ENCODE measurements around the gene GAL3ST1.
"Not testable (repeated sequence)": the region's sequence is repeated elsewhere in the genome, so short reads cannot be mapped to it uniquely, and the experiment has no call there.

The GAL3ST1 gene

DNA sequence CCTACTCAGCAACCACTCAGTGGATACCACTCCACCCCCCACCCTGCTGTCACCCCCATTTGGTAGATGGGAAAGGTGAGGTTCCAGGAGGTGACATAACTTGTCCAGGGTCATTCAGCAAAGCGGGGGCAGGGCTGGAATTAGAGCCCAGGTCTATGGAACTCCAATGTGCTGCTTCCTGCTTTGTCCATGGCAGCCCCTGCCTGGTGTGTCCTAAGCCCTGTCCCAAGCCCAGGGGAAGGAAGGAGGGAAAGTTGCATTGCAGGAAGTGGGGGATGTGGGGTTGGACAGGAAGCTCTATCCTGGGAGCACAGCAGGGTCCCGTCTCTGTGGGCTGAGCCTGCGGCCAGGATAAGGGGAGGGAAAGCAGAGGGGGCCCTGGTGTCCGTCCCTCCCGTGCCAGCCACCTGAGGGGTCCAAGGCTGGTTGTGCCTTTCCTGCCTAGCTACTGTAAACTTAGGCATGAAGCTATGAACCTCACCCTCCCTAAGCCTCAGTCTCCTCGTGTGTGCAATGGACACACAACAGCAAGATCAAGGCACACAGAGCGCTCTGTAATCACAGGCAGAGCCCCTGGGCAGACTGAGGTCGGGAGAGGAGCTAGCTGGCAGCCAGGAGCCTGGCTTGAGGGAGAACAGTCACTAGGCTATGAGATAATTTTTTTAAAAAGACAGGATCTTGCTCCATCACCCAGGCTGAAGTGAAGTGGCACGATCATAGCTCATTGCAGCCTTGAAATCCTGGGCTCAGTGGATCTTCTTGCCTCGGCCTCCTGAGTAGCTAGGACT lies 12.9 kb downstream of the GAL3ST1 start:
- in situ Hi-C loops (cut with HindIII; ENCODE audit: low sequenced_read_pairs) = no loop called here
- H3K4me3 ChIP-seq (ENCODE audit: low read depth, low read length) = no peak overlapping the region
- TF ChIP-seq, protein P1, sequence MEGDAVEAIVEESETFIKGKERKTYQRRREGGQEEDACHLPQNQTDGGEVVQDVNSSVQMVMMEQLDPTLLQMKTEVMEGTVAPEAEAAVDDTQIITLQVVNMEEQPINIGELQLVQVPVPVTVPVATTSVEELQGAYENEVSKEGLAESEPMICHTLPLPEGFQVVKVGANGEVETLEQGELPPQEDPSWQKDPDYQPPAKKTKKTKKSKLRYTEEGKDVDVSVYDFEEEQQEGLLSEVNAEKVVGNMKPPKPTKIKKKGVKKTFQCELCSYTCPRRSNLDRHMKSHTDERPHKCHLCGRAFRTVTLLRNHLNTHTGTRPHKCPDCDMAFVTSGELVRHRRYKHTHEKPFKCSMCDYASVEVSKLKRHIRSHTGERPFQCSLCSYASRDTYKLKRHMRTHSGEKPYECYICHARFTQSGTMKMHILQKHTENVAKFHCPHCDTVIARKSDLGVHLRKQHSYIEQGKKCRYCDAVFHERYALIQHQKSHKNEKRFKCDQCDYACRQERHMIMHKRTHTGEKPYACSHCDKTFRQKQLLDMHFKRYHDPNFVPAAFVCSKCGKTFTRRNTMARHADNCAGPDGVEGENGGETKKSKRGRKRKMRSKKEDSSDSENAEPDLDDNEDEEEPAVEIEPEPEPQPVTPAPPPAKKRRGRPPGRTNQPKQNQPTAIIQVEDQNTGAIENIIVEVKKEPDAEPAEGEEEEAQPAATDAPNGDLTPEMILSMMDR (IDR thresholded peaks at IDR 0.05; ENCODE audit: low read depth, low read length) = no peak
- no peak for DNase-seq (ENCODE audit: low read depth, low spot score)

DNA sequence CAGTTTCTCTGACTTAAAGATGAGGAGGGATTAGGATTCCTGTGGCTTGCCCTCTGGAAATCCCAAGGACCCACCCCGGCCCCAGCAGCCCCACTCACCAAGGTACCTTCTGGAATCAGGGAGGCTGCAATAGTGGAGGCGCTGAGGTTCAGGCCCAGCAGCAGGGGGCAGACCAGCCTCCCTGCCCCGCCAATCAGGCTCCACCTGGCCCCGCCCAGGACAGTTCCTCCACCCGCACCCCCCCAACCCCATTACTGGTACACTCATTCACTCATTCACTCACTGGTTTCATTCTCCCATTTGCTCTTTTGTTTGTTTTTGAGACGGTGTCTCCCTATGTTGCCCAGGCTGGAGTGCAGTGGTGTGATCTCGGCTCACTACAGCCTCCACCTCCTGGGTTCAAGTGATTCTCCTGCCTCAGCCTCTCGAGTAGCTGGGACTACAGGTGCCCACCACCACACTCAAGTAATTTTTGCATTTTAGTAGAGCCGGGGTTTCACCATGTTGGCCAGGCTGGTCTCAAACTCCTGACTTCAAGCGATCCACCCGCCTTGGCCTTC lies 13.7 kb downstream of the GAL3ST1 start:
- in situ Hi-C loops (cut with HindIII; ENCODE audit: low sequenced_read_pairs); H3K4me3 ChIP-seq (ENCODE audit: low read depth, low read length); DNase-seq (ENCODE audit: low read depth, low spot score): not testable (repeated sequence)

DNA sequence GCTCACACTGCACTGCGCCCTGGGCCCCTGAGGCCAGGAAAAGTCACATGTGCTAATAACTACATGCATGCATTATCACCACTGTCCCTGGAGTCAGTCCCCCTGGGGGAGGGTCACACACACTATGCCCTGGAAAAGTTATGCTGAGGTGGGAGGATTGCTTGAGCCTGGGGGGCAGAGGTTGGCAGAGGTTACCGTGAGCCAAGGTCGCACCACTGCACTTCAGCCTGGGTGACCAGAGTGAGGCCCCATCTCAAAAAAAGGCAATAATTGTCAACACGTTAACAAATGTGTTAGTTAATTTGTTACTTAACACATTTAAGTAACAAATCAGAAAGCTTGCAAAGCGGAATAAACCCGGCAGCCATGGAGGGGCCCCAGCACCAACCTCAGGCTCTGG lies 14.6 kb downstream of the GAL3ST1 start:
- in situ Hi-C loops (cut with HindIII; ENCODE audit: low sequenced_read_pairs) = no loop called here
- H3K4me3 ChIP-seq (ENCODE audit: low read depth, low read length) = no peak overlapping the region
- no peak for DNase-seq (ENCODE audit: low read depth, low spot score)
- TF ChIP-seq, protein P1 (IDR thresholded peaks at IDR 0.05; ENCODE audit: low read depth, low read length) = no peak

DNA sequence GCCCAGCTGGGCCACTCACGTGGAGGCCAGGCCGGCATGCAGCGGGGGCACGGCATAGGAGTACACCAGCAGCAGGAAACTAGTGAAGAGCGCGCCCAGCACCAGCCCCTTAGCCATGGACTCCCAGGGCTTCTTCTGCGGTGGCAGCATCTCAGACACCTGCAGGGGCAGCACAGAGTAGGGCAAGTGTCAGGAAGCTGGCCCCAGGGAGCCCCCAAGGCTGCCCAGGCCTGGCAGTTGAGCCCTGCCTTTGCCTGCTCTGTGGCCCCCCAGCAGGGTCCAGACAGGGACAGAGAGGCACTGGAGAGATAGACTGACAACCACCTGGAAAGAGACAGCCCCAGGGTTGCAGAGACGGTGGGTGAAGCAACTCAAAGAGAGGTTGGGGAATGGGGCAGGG lies 17.2 kb downstream of the GAL3ST1 start:
- no peak for DNase-seq (ENCODE audit: low read depth, low spot score)
- in situ Hi-C loops (cut with HindIII; ENCODE audit: low sequenced_read_pairs) = no loop called here
- TF ChIP-seq, protein P1 (IDR thresholded peaks at IDR 0.05; ENCODE audit: low read depth, low read length) = no peak
- no peak overlapping the region for H3K4me3 ChIP-seq (ENCODE audit: low read depth, low read length)

DNA sequence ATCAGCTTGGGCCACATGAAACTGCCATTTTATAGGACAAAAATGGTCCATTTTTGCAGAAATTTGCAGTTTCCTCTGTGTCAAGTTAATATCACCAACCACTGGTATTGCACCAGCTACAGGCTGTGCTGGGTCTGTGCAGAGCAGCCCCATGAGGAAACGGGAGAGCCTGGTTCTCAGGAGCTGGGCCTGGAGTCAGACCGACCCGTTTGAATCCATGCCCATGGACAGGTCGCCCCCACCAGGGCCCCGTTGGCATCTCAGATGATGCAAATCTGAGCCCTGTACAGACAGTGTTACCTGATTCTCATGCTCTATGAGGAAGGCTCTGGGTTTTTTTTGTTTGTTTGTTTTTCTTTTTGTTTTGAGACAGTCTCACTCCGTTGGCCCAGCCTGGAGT lies 18.1 kb downstream of the GAL3ST1 start:
- TF ChIP-seq, protein P1 (IDR thresholded peaks at IDR 0.05; ENCODE audit: low read depth, low read length) = no peak
- H3K4me3 ChIP-seq (ENCODE audit: low read depth, low read length) = no peak overlapping the region
- DNase-seq (ENCODE audit: low read depth, low spot score) = no peak
- in situ Hi-C loops (cut with HindIII; ENCODE audit: low sequenced_read_pairs) = no loop called here

DNA sequence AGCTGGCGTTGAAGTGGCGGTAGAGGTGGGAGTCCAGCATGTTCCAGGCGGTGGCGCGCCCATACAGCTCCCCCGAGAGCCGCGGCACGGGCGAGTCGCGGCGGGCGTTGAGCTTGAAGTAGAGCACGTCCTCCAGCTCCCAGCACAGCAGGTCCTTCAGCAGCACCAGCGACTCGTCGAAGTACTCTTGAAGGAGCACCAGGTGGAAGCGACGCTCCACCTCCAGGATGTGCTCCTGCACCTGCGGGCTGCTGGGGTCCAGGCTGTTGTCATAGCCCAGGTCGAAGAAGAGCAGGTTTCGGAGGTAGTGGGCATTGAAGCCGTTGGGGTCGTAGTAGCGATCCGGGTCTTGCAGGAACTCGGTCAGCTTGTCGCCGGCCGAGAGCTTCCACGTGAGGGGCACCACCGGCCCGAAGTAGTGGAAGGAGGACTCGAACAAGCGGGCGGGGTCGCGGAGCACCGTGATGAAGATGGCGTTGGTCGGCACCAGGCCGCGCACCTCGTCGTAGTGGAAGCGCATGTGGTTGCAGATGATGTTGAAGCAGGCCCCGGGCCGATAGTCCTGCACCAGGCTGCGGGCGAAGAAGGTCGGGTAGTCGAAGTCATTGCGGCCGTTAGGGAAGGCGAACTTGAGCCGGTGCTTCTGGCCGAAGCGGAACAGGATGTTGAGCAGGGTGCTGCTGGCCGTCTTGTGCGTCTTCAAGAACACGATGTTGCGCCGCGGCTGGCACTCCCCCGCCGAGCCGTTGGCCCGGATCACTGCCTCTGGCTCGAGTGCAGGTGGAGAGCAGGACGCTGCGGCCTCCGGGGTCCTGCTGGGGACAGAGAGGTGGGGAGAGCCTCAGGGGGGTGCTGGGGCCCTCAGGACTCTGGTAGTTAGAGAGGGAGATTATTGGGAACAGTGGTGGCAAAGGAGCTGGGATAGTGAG lies 18.9 kb downstream of the GAL3ST1 start:
- no peak overlapping the region for H3K4me3 ChIP-seq (ENCODE audit: low read depth, low read length)
- TF ChIP-seq, protein P1 (IDR thresholded peaks at IDR 0.05; ENCODE audit: low read depth, low read length) = no peak
- no peak for DNase-seq (ENCODE audit: low read depth, low spot score)
- in situ Hi-C loops (cut with HindIII; ENCODE audit: low sequenced_read_pairs) = no loop called here

All from astrocyte of the spinal cord (primary cell).